Measurements from ENCODE around the gene PPM1N.

Gene PPM1N

DNA sequence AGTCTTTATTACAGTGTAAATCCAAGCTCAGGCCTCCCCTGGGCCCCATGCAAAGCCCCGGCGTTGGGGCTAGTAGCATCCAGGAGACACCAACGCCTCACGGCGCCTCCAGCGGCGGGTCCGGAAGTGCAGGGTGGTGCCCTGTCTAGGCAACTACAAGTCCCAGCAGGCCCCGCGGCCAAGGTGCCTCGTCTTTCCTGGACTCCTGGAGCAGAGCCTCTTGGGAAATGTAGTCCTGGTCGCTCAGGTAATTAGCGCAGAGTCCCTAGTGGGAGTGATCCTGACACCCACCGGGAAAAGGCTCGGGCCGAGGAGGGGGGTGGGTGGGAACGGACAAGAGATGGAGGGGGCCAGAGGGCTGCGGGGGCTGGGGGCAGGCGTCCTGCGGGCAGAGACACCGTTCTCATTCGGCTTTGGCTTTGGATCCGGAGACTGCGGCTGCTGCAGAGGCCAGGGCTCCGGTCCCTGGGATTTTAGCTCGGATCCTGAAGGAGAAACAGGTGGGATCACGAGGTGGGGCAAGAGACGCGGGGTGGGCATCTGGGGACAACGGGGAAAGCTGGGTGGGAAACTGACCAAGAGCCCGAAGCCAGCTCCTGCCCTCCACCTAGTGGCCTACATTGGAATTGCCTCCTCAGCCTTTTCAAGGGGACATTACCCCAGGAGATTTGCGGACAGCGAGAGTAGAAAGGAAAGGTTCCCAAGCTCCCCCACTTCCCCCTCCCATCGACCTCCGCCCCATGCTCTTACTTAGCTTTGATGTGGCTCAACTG lies 12.8 kb upstream of the PPM1N start:
- in situ Hi-C loops (cut with MboI; ENCODE audit: low sequenced_read_pairs) = no loop called here

DNA sequence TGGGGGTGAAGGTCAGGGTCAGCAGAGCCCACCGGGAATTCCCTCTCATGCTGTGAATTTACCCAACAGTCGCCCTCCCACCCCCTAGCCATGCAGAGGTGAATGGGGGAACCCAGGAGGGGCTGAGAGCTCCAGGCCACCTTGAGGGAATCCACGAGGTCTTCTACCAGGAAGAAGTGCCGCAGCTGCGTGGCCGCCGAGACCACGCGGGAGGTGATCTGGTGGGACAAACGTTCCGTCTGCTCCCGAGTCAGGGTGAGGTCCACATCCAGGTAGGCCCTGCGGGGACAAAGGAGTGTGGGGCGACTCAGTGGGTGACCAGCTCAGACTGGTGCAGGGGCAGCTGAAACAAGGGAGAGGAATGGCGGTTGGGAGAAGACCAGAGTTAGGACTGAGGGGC lies 9.5 kb upstream of the PPM1N start:
- in situ Hi-C loops (cut with MboI; ENCODE audit: low sequenced_read_pairs) = no loop called here

DNA sequence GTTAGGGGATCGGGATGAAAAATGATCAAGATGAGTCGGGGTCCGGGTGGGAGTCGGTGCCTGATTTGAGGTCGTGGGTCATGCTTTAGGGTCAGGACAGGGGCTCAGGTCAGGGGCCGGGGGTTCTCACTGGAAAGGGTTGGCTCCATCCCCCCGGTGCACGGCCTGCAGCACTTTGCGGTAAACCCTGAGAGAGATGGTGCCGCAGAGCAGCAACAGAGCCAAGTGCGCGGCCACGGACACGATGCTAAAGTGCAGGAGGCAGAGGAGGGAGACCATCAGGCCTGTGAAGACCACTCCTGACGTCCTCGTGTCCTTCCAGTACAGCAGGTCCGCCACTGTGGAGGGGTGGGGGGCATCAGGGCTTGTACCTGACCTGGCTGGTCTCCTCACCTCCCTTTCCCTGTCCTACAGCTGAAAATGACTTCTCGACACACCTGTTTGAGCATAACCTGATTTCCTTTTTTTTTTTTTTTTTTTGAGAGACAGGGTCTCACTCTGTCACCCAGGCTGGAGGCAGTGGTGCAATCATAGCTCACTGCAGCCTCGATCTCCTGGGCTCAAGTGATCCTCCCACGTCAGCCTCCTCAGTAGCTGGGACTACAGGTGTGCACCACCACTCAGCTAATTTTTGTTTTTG lies 8.9 kb upstream of the PPM1N start:
- in situ Hi-C loops (cut with MboI; ENCODE audit: low sequenced_read_pairs) = no loop called here

DNA sequence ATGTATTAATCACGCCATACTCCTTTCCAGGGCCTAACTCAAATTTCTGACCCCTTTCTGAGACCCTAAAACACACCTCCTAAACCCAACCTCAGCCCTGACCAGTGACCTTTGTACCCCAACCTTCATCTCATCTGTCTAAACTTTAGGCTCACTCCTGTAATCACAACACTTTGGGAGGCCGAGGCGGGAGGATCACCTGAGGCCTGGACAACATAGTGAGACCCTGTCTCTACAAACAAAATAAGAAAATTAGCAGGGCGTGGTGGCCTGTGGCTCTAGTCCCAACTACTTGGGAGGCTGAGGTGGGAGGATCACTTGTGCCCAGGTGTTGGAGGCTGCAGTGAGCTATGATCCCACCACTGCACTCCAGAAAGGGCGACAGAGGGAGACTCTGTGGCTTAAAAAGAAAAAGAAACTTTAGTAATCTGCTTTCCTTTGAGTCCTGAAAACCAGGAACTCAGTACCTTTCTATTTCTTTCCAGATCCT lies 6.1 kb upstream of the PPM1N start:
- in situ Hi-C loops (cut with MboI; ENCODE audit: low sequenced_read_pairs) = no loop called here

DNA sequence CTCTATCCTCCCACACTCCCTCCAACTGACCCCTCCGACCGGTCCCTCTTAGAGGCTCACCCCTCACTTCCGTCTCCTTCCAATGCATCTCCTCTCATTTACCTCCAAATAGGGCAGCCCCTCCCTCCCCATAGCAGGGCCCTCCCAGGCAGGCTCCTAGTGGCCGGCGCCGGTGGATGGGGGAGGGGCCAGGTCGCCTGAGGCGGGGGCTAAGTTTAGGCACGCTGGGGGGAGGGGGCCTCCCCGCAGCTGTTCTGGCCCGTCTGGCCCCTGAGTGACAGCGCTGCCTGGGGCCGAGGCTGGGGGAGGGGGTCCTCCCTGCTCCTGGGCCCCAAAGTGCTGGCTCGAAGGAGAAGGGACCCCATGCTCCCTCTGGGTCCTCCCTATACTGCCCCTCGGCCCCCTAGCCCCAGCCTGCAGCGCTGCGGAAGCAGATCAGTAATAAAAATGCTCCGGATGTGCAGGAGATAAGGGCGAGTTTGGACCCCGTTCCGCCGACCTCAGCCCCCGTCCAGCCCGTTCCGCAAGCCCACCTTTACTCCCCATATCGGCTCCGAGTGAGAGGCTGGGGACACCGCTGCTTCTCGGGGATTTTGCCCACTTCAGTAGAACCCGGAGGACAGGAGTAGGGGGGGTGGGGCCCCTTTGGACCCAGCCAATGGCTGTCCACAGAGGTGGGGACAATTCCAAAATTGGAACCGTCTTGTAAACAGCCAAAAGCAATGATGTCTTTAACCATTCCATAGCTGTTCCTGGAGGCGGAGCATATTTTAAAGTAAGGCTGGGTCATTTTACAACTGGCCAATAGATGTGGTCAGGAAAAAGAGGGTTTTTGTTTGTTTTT lies 5.4 kb upstream of the PPM1N start:
- in situ Hi-C loops (cut with MboI; ENCODE audit: low sequenced_read_pairs) = no loop called here

DNA sequence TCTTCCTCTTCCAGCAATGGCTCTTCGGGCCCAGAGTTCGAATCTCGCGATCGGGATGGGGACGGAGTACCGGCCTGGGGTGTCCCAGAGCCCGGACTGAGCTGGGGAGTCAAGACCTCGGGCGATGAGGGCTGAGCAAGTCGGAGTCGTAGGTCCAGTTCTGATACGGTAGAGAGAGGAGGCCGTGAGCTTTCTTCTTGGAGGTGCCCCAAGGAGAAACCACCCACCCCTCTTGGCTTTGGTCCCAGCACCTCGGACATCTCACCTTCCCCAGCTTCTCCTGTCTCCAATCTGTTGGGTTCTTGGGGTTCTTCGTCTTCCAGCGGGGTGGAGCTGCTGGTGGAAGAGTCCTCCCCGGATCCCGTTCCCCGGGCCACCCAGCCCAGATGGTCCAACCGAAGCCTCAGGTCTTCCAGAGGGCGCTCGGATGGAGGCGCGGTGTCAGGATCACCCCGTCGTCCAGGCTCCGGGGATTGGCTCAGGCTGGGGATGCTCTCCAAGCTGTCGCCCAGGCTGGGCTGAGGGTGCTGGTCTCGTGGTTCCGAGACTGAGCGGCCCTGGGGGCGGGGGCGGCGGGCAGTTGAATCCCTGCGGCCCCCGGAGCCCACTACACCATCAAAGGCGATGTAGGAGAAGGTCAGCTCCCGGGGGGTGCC lies 3.9 kb upstream of the PPM1N start:
- in situ Hi-C loops (cut with MboI; ENCODE audit: low sequenced_read_pairs) = no loop called here

DNA sequence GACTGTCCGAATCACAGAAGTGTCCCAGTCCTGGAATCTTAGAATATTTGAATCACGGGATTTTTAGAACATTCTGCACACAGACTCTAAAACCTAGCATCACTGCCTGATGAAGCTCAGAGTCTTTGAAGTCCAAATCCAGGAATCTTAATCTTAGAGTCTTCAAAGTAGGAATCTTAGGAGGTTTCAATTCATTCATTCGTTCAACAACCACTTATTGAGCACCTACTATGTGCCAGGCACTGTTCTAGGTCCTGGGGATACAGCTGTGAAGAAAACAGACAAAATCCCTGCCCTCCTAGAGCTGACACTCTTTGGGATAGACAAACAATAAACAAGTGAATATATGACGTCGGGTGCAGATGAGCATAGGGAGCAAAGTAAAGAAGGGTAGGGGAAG lies 3.1 kb upstream of the PPM1N start:
- in situ Hi-C loops (cut with MboI; ENCODE audit: low sequenced_read_pairs) = no loop called here

DNA sequence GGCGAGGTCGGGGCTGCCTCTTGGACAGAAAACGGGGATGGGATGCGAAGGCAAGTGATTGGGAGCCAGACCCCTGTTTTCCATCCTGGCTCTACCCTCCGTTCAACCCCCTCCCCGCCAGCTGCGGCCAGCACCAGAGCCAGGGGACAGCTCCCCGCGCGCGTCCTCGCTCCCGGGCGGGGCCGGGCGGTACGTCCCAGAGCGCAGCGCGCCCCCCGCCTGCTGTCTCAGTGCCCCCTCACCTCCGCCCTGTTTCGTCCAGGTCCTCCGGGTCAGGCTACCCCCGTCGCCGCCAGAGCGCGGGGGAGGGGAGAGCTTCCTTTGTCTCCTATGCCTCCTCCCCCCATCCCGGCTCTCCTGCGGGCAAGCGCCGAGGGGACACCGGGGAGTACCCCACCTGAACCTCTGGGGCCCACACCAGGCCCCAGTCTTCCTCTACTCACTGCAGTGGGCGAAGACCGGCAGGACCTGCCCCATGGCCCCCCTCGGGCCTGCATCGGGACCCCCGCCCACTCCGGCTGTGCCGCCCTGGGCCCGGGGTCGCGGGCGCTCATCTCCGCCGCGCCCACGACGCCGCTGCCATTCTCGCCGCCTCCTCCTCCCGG lies 1.8 kb upstream of the PPM1N start:
- in situ Hi-C loops (cut with MboI; ENCODE audit: low sequenced_read_pairs) = no loop called here

DNA sequence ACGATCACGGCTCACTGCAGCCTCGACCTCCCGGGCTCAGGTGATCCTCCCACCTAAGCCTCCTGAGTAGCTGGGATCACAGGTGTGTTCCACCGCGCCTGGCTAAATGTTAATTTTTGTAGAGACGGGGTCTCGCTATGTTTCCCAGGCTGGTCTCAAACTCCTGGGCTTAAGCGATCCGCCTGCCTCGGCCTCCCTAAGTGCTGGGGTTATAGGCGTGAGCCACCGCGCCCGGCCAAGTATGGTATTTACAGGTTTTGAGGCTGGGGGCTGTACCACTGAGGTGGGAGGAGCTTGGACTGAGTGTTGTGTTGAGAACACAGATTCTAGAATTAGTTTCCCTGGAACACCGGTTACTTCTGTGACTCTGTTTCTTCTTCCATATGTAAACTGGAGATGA lies 452 bp upstream of the PPM1N start:
- in situ Hi-C loops (cut with MboI; ENCODE audit: low sequenced_read_pairs) = no loop called here

DNA sequence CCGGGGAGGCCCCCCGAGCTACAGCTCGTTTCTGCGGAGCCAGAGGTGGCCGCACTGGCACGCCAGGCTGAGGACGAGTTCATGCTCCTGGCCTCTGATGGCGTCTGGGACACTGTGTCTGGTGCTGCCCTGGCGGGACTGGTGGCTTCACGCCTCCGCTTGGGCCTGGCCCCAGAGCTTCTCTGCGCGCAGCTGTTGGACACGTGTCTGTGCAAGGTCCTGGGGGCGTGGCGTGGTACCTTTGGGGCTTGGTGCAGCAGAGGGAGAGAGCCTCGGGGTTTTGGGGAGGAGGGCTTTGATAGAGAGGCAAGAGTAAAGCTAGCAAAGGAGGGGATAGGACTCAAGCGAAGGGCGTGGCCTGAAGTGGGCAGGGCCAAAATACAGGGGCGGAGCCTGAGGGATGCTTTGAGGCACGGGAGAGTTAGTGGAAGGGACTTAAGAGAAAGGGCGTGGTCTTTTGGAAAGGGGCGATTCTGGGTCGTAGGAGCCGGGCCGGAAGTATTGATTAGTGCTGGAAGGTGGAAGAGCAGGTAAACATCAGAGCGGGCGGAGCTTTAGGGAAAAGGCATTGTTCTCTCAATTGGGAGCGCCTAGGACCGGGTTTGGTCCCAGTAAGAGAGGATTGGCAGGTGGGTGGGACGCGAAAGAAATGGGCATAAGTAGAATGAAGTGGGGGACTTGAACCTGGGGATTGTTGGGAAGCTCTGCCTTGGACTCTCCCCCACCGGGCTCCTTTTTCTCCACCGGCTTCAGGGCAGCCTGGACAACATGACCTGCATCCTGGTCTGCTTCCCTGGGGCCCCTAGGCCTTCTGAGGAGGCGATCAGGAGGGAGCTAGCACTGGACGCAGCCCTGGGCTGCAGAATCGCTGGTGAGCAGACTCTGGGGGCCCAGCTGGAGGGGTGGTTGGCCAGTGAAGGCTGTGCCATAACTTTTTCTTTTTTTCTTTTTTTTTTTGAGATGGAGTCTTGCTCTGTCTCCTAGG lies 1.2 kb downstream of the PPM1N start:
- in situ Hi-C loops (cut with MboI; ENCODE audit: low sequenced_read_pairs) = no loop called here

DNA sequence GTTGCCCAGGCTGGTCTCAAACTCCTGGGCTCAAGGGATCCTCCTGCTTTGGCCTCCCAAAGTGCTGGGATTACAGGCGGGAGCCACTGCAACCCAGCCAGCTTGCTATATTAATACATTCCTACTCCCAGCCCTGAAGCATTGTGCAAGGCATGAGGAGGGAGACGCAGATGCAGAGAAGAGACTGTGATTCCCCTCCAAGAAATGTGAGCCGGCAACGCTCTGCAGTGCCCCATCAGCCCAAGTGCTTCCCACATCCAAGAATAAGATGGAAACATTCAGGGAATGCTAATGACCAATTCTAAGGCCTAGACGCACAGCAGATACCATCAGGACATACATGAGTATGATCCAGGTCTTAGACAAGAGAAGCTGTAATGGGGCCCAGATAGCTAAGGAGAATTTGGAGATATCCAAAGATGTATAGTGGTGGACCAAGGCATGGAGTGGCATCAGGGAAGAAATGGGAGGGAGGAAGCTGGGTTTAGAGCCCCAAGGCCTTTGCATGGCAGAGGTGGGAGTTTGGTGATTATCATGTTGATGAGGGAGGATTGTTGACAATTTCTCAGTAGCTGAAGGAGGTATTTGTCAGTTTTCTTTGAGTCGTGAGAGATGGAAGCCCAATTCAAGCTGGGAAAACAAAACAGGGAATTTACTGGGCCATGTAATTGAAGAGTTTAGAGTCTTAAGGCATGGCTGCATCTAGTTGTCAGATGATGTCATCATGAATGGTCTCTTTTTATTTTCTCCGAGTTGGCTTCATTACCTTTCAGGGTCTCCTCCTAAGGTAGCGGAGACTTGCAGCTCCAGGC lies 2.9 kb downstream of the PPM1N start:
- in situ Hi-C loops (cut with MboI; ENCODE audit: low sequenced_read_pairs) = no loop called here

DNA sequence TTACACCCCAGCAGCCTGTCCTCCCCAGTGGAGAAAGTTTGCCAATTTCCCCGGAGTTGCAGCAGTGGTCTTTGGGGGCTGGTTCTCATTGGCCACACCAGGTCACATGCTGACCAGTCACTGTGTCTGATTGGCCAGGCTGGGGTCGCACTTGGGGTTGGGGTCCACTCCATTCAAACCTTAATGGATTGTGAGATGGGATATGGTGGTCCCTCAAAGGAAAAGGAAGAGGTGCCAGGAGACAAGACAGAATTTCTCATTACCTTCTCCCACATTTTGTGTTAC lies 3.4 kb downstream of the PPM1N start:
- in situ Hi-C loops (cut with MboI; ENCODE audit: low sequenced_read_pairs) = no loop called here

DNA sequence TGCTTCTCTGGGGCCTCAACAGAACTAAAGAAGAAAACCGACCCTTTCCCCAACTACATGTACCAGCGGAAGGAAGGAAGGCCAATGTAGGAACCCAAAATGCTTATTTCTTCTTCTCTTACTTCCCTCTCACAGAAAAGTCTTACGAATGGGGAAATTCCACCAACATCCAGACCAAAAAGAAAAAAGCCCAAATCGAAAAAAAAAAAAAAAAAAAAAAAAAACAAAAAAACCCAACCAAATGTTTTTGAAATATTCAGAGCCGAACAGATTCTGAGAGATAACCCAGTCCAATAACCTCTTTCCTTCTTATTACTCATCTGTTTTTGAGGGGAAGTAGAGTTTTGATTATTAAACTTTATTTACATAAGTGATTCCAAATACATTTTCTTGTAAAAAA lies 3.9 kb downstream of the PPM1N start:
- in situ Hi-C loops (cut with MboI; ENCODE audit: low sequenced_read_pairs) = no loop called here

DNA sequence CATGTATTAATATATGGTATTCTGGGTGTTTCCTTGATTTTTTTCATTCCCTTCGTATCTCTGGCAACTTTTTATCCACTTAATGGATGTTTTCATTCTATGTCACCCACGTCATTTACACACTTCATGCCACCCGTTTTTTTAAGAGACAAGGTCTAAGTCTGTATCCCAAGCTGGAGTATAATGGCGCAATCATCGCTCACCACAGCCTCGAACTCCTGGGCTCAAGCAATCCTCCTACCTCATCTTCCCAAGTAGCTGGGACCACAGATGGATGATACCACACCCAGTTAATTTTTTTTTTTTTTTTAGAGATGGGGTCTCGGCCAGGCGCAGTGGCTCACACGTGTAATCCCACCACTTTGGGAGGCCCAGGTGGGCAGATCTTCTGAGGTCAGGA lies 5.7 kb downstream of the PPM1N start:
- in situ Hi-C loops (cut with MboI; ENCODE audit: low sequenced_read_pairs) = no loop called here

DNA sequence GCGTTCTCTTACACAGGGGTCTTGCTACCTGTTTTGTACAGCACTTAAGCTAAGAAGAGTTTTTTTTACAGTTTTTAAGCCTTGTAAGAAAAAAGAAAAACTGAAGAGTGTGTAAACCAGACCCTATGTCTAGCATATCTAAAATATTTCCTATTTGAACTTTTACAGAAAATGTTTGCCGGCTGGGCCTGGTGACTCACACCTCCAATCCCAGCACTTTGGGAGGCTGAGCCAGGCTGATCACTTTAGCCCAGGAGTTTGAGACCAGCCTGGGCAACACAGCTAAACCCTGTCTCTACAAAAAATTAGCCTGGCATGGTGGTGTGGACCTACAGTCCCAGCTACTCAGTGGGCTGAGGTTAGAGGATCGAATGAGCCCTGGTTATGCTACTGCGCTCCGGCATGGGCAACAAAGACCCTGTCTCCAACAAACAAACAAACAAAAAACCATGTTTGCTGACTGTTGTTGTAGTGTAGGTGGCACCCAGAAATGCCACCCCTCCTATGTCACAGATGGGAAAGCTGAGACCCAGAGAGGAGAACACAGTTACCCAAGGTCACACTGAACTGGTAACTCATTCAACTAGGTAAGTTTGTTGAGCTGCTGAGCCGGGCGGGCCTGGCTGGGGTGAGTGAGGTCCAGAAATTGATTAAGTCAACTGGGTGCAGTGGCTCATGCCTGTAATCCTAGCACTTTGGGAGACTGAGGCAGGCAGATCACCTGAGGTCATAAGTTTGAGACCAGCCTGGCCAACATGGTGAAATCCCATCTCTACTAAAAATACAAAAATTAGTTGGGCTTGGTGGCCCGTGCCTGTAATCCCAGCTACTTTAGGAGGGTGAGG lies 7.1 kb downstream of the PPM1N start:
- in situ Hi-C loops (cut with MboI; ENCODE audit: low sequenced_read_pairs) = no loop called here

DNA sequence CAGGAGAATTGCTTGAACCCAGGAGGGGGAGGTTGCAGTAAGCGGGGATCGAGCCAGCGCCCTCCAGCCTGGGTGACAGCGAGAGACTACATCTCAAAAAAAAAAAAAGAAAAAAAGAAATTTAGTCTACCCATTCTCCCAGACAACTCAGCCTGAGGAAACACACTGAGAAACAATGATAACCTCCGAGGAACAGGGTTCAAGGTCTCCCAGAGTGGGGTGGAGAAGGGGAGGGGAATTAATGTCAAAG lies 7.7 kb downstream of the PPM1N start:
- in situ Hi-C loops (cut with MboI; ENCODE audit: low sequenced_read_pairs) = no loop called here

DNA sequence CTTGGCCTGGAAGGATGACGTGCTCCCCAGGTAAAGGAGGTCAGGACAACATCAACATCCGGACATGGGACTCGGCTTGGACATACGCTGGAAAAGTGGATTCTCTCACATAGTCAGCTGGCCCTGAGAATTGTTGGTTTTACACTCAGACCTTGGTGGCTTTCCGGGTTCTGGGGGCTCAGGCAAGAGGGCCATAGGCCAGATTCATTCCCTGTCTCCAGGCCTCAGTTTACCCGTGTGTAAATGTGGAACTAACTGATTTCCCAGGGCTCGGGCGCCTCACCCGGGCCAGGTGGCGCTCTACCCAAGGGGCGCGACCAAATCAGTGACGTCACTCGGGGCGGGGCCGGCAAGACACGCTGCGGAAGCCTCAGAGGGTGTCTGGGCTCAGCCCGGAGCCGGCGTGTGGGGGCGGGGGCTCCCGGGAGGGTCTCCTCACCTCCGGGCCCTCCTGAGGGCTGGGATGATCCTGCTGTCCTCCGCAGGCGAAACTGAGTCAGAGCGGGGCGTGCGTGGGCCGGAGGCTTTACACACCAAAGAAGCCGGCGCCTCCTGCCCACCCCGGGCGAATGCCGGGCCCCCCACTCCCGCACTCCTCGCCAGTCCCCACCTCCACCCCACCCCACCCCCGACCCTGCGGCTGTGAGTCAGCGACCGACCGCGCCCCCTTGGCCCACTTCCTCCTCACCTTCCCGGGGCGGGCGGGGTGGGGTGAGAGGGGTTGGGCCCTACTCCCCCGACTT lies 8.2 kb downstream of the PPM1N start:
- in situ Hi-C loops (cut with MboI; ENCODE audit: low sequenced_read_pairs) = no loop called here

Data from HL-60/S4 treated with phorbol 12-myristate 13-acetate at 8.2 ng/mL for 4 days and 3 days (cell line).